Stimulated activated CD4-positive, alpha-beta T cell treated with anti-CD3 and anti-CD28 coated beads, Interleukin-2, amount 100 ng/mL, for 4 hours (primary cell): ENCODE measurements around the gene COPS3.
"Not testable (repeated sequence)": the region's sequence is repeated elsewhere in the genome, so short reads cannot be mapped to it uniquely, and the experiment has no call there.

Source experiments
- DNase-seq: peaks from one replicate; pipeline ENCODE4 v3.0.0-alpha.2; 2020; ENCODE audit warnings: low read depth

Gene COPS3

DNA sequence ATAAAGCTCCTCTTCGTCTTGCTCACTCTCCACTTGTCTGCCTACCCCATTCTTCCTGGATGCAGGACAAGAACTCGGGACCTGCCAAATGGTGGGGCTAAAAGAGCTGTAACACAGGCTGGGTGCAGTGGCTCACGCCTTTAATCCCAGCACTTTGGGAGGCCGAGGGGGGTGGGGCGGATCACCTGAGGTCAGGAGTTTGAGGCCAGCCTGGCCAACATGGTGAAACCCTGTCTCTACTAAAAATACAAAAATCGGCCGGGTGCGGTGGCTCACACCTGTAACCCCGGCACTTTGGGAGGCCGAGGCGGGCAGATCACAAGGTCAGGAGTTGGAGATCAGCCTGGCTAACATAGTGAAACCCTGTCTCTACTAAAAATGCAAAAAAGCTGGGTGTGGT lies 20.6 kb upstream of the COPS3 start:
- DNase-seq, result not testable (repeated sequence)

DNA sequence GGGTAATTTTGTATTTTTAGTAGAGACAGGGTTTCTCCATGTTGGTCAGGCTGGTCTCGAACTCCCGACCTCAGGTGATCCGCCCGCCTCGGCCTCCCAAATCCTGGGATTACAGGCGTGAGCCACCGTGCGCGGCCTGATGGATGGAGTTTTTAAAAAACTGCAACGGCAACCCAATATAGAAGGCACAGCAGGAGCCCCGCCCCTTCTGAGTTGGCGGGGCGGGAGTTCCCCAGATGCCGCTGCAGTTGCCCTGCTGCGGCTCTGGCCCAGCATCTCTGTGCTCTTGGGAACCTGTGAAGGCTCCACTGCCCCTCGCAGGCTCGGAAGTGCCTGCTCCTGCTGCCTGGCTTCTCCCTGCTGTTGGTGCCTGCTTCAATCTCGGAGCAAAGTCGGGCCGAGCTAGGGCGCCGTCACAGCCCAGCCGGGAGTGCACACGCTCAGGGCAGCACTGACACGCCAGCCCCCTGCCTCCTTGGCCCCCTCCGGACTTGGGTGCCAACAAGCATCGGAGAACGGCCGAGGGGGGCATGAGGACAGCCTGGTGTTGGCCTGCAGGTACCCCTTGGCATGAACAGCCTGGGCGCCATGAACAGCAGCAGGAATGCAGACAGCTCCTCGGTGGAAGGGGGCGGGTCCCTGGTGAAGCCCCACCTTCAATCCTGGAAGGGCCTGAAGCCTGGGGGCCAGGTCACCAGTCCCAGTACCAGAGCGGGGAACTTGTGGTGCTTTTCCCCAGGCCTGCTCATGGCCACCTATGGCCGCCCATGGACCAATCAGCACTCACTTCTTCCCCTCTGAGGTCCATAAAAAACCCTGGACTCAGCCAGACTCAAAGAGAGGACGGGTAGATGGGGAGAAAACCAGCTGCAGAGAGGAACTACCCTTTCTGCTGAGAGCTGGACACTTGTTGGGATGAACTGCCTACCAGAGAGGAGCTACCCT lies 19.9 kb upstream of the COPS3 start:
- peak; percentile 47 for DNase-seq

DNA sequence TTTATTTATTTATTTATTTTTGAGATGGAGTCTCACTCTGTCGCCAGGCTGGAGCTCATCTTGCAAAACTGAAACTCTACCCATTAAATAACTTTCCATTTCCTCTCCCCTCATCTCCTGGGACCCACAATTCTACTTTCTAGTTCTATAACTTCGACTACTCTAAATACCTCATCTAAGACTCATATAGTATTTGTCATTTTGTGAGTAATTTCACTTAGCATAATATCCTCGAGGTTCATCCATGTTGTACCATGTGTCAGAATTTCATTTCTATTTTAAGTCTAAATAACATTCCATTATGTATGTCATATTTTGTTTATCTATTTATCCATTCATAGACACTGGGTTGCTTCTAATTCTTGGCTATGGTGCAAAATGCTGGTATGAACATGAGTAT lies 17.1 kb upstream of the COPS3 start:
- no peak for DNase-seq

- DNase-seq, result no peak
Observed at GRCh38 chr17:17297217-17297616, 16.2 kb upstream of the COPS3 start.

- DNase-seq, result no peak
Observed at GRCh38 chr17:17295141-17295540, 14.1 kb upstream of the COPS3 start.

- DNase-seq, result no peak
Observed at GRCh38 chr17:17289701-17290100, 8.7 kb upstream of the COPS3 start.

- DNase-seq, result no peak
Observed at GRCh38 chr17:17289086-17289485, 8.0 kb upstream of the COPS3 start.

- no peak for DNase-seq
Observed at GRCh38 chr17:17285951-17286350, 4.9 kb upstream of the COPS3 start.

DNA sequence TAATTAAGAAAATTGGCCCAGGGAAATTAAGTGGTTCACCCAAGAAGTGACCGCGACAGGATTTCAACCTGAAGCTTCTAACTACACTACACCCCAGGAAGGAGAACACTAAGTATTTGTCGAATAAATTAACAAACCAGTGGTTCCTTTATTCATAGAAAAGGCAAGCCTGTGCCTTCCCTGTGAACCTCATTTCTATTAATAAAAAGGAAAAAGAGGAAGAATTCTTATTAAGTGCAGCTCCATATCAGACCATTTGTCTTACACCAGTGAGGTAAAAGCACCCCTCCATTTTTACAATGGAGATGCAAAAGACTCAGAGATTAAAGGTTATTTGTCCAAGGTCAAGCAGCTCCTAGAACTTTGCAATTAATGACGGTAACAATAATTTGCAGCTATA lies 1.7 kb downstream of the COPS3 start:
- DNase-seq, result no peak

DNA sequence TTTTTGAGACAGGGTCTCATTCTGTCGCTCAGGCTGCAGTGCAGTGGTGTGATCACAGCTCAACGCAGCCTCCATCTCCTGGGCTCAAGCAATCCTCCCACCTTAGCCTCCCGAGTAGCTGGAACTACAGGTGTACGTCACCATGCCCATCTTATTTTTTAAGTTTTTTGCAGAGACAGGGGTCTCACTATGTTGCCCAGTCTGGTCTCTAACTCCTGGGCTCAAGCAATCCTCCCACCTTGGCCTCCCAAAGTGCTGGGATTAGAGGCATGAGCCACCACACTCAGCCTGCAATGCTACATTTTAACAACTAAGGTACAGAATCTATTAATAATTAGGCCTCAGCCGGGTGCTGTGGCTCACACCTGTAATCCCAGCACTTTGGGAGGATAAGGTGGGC lies 3.6 kb downstream of the COPS3 start:
- not testable (repeated sequence) for DNase-seq

GRCh38 chr17:17275971-17276370 lies 5.1 kb downstream of the COPS3 start:
- DNase-seq, result no peak

DNA sequence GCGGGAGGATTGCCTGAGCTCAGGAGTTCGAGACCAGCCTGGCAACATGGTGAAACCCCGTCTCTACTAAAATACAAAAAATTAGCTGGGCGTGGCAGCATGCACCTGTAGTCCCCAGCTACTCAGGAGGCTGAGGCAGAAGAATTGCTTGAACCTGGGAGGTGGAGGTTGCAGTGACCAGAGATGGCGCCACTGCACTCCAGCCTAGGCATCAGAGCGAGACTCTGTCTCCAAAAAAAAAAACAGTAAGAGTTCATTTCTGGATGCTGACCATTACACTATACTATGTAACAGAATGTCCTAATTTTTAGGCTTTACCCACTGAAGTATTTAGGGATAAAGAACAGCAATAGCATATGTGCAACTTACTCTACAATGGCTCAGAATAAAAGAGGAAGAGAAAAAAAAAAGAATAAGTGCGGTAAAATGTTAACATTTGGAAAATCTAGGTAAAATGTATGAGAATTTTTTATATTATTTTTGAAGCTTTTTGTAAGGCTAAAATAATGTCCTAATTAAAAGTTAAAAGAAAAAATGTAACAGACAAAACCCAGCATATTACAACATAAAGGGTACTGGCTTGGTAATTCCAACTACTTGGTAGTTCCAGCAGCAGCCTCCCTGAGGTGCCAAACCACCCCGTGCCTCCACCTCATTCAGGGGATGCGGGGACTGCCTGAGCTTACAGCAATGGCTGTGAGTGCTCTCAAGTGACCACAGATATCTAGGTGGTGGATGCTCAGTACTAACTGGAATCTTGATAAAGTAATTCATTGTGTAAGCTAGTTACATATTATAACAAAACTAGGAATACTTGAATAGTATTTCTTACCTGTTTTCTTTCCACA lies 10.9 kb downstream of the COPS3 start:
- no peak for DNase-seq

- no peak for DNase-seq
Observed at GRCh38 chr17:17264430-17264829, 16.6 kb downstream of the COPS3 start.

- DNase-seq, result no peak
Observed at GRCh38 chr17:17258998-17259397, 22.0 kb downstream of the COPS3 start.

GRCh38 chr17:17258011-17258410 lies 23.0 kb downstream of the COPS3 start:
- DNase-seq, result no peak

DNA sequence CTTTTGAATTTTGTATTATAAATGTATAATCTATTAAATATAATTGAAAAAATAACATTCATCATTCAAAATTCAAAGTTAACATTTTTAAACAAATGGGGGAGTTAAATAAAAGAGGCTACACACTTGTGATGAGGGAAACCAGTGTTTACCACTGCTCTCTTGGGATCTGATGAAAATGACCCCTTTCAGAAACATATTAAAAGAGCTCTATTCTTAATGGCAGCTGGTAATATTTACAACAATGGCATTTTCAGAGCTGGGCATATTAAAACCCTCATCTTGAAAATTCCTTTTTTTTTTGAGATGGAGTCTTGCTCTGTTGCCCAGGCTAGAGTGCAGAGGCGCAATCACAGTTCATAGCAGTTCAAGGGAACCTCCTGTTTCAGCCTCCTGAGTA lies 24.7 kb downstream of the COPS3 start:
- DNase-seq, result no peak

DNA sequence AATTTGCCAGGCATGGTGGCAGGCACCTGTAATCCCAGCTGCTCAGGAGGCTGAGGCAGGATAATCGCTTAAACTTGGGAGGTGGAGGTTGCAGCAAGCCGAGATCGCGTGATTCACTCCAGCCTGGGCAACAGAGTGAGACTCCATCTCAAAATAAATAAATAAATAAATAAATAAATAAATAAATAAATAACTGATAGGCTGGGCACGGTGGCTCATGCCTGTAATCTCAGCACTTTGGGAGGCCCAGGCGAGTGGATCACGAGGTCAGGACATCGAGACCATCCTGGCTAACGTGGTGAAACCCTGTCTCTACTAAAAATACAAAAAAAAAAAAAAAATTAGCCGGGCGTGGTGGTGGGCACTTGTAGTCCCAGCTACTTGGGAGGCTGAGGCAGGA lies 25.4 kb downstream of the COPS3 start:
- not testable (repeated sequence) for DNase-seq

- DNase-seq, result no peak
Observed at GRCh38 chr17:17254036-17254435, 27.0 kb downstream of the COPS3 start.

DNA sequence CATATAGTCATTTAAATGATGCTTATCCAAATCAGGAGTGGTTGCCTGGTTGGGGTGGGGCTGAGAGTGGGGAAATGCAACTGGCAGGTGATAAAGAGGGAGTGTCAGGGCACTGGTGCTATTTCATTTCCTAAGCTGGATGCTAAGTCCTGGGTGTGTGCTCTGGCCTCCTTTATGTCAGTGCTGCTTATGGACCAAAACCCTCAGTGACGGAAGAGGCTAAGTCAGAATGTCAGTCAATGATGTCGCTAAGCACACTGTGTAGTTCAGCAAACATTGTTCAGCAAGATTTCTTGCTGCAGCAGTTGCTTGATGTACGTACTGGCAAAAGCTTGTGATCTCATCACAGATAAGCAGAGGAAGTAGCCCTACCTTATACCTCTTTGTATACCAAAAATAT lies 27.6 kb downstream of the COPS3 start:
- no peak for DNase-seq

DNA sequence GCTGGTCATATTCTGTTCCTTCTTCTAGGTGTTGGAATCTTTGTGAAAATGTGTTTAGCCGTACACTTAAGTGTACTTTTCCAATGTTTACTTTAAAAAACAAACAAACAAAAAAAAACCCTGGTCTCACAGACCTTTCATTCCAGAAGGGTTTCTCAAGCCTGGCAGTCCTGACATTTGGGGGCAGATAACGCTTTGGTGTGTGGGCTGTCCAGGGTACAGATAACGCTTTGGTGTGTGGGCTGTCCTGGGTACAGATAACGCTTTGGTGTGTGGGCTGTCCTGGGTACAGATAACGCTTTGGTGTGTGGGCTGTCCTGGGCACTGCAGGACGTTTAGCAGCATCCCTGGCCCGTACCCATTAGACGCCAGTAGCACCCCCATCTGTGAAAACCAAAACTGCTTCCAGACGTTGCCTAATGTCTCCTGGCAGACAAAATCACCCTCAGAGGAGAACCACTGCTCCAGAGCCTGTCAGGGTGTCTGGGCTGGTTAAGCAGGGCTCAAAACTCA lies 28.8 kb downstream of the COPS3 start:
- no peak for DNase-seq

- no peak for DNase-seq
Observed at GRCh38 chr17:17246879-17247278, 34.2 kb downstream of the COPS3 start.

DNA sequence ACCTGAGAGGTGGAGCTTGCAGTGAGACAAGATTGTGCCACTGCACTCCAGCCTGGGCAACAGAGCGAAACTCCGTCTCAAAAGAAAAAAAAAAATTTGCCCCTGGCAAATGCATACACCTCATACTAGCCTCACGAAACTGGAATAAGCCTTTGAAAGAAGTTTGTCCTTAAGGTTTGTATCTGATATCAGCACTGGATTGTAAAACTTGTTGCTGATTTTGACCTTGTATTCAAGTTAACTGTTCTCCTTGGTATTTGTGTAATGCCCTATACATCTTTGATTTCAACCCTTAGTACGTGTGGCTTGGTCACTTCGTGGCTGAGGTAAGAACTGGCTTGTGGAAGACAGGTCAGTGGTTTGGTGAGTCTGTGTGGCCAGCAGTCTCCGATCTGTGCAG lies 37.9 kb downstream of the COPS3 start:
- DNase-seq, result no peak

- DNase-seq, result no peak
Observed at GRCh38 chr17:17242246-17242645, 38.8 kb downstream of the COPS3 start.
